Measurements from ENCODE around the gene CCDC34.
"Not testable (repeated sequence)": the region's sequence is repeated elsewhere in the genome, so short reads cannot be mapped to it uniquely, and the experiment has no call there.

CCDC34 gene

DNA sequence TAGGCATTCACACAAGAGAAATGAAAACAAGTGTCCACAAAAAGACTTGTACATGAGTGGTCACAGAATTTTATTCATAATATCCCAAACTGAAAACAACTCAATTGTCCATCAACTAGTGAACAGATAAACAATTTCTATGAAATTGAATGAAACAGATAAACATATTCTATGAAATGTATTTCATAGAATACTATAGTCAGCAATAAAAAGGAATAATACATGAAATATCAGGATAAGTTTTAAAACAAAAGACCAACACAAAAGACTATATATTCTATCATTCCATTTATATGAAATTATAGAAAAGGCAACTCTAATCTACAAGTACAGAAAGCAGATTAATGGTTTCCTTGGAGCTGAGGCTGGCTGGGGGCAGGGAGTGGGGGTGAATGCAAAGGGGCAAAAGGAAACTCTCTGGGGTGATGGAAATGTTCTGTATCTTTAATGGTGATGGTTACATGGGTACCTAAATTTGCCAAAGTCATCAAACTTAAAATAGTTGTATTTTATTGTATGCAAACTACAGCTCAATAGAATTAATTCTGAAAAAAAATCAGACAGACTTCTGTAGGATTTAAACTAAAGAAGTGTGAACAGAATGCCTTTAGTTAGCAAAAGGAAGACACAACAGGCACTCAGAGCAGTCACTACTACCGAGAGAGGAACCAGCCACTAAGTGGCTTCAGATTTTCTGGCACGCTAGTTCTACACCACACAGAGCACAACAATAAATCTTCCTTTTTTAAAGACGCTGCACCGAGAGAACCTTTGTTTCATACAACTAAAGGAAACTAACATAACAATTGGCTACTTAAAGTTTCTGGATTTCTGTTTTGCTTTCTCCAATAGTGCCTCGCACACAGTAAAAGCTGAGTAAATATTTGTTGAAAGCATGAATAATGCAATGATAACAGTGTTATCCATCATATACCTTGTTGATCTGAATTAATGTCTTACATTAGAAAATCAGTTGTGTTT is 15.4 kb downstream of the CCDC34 start:
- no peak for DNase-seq (ENCODE audit: extremely low read depth, low read depth)
- TF ChIP-seq, protein P1, sequence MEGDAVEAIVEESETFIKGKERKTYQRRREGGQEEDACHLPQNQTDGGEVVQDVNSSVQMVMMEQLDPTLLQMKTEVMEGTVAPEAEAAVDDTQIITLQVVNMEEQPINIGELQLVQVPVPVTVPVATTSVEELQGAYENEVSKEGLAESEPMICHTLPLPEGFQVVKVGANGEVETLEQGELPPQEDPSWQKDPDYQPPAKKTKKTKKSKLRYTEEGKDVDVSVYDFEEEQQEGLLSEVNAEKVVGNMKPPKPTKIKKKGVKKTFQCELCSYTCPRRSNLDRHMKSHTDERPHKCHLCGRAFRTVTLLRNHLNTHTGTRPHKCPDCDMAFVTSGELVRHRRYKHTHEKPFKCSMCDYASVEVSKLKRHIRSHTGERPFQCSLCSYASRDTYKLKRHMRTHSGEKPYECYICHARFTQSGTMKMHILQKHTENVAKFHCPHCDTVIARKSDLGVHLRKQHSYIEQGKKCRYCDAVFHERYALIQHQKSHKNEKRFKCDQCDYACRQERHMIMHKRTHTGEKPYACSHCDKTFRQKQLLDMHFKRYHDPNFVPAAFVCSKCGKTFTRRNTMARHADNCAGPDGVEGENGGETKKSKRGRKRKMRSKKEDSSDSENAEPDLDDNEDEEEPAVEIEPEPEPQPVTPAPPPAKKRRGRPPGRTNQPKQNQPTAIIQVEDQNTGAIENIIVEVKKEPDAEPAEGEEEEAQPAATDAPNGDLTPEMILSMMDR (IDR thresholded peaks at IDR 0.05; ENCODE audit: low read depth, low read length), result no peak

DNA sequence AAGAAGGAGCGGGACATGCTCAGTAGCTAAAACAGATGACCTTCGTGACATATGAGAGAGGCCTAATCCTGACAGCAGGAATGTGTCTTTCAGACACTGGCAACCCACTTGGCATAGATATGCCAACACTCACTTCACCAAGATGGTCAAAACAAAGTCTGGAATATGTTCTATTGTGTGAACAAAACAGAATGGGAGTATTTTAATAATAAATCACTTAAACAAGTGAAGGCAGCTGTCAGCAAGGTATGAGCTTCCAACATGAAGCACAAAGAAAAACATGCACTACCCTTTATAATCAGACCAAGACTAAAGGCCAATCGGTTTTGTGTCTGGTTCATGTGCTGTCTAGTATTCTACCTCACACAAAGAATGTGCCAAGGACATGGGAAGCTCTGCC is 23.1 kb downstream of the CCDC34 start:
- TF ChIP-seq, protein P1 (IDR thresholded peaks at IDR 0.05; ENCODE audit: low read depth, low read length), result no peak
- no peak for DNase-seq (ENCODE audit: extremely low read depth, low read depth)

DNA sequence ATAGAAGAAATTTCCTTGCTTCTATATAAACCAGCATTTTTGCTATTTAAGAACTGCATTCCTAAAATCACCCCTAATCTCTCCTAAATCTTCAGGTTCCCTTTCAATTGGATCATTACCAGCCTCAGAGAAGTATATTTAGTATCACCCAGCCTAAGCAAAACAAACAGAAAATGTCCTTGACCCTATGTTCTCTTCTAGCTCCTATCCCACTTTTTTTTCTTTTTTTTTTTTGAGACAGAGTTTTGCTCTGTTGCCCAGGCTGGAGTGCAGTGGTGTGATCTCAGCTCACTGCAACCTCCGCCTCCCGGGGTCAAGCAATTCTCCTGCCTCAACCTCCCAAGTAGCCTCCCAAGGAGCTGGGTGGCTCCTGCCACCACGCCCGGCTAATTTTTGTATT is 28.3 kb downstream of the CCDC34 start:
- not testable (repeated sequence) for DNase-seq (ENCODE audit: extremely low read depth, low read depth)

DNA sequence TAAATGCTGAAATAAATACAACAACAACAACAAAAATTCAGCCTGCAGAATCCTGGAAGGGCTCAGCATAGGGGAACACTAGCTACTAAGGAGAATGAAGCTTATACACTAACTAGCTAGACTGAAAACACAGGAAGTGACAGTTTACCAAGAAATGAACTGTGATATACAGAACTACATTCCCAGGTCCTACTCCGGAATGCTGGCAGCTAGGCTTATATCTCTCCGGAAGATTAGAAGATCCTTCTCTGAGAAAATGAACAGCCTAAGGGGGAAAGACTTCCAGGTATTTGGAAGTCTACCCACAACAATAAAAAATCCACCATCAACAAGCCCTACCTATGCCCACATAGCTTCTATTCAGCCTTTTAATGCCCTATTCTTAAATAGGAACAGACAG is 31.0 kb downstream of the CCDC34 start:
- DNase-seq (ENCODE audit: extremely low read depth, low read depth), result no peak
- TF ChIP-seq, protein P1 (IDR thresholded peaks at IDR 0.05; ENCODE audit: low read depth, low read length), result no peak

DNA sequence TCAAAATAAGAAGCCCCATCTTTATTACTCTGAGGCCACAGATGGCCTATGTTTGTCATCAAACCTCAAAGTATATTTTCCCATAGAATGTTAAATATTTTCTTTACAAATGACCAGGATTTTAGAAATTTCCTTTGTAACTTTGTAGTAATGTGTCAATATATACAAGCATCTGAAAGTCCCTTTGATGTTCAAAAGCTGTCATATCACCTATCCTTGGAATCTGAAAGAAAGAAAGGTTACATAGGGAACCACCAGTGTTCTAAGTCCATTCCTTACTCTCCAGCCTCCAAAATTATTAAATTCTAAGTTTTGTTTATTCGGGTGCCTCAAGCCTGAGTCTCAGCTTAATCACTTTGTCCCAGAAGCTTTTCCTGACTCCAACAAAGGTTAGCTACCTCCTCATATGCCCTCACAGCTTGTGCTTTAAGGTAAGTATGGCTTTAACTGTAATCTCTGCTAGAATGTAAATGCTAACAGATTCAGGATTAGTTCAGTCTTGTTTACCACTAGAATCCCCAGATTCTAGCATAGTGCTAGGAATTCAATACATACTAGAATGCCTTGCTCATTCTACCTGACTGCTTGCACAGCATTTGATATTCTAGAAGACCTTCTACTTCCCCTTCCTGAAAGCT is 32.3 kb downstream of the CCDC34 start:
- no peak for DNase-seq (ENCODE audit: extremely low read depth, low read depth)
- TF ChIP-seq, protein P1 (IDR thresholded peaks at IDR 0.05; ENCODE audit: low read depth, low read length), result no peak

DNA sequence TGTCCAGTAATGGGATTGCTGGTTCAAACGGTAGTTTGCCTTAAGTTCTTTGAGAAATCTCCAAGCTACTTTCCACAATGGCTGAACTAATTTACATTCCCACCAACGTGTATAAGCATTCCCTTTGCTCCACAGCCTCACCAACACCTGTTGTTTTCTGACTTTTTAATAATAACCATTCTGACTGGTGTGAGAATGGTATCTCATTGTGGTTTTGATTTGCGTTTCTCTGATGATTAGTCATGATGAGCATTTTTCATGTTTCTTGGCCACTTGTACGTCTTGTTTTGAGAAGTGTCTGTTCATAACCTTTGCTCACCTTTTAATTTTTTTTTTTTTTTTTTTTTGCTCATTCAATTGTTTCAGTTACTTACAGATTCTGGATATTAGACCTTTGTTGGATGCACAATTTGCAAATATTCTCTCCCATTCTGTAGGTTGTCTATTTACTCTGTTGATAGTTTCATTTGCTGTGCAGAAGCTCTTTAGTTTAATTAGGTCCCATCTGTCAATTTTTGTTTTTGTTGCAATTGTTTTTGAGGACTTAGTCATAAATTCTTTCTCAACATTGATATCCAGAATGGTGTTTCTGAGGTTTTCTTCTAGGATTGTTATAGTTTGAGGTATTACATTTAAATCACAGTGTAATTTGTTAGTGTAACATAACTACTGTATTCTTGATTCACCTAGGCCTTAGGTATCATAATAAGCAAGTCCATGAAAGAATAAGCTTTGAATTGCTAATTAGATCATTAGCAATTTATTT is 33.0 kb downstream of the CCDC34 start:
- no peak for DNase-seq (ENCODE audit: extremely low read depth, low read depth)
- TF ChIP-seq, protein P1 (IDR thresholded peaks at IDR 0.05; ENCODE audit: low read depth, low read length), result no peak

DNA sequence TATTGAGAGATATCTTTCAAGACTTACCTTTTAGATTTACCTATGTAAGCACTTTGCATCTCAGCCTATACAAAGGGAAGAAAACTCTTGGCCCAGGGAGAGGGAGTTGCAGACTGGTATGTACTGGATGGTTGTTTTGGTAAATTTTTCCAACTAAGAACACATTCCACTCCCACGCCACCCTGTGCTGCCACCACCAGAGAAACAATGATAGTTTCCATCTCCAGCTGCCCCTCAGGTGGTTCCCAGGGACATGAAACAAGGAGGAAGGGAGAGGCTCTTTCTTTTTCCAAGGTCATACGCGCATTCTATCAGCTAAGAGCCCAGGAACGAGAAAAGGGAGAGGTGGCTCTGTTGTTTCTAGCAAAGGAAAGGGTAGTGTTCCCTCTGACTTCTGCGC is 34.4 kb downstream of the CCDC34 start:
- TF ChIP-seq, protein P1 (IDR thresholded peaks at IDR 0.05; ENCODE audit: low read depth, low read length), result no peak
- no peak for DNase-seq (ENCODE audit: extremely low read depth, low read depth)

DNA sequence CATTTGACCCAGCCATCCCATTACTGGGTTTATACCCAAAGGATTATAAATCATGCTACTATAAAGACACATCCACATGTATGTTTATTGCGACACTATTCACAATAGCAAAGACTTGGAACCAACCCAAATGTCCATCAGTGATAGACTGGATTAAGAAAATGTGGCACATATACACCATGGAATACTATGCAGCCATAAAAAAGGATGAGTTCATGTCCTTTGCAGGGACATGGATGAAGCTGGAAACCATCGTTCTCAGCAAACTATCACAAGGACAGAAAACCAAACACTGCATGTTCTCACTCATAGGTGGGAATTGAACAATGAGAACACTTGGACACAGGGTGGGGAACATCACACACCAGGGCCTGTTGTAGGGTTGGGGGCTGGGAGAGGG is 36.0 kb downstream of the CCDC34 start:
- not testable (repeated sequence) for DNase-seq (ENCODE audit: extremely low read depth, low read depth)

DNA sequence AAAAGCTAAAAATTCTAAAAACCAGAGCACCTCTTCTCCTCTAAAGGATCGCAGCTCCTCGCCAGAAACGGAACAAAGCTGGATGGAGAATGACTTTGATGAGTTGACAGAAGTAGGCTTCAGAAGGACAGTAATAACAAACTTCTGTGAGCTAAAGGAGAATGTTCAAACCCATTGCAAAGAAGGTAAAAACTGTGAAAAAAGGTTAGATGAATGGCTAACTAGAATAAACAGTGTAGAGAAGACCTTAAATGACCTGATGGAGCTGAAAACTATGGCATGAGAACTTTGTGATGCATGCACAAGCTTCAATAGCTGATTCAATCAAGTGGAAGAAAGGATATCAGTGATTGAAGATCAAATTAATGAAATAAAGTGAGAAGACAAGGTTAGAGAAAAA is 40.8 kb downstream of the CCDC34 start:
- not testable (repeated sequence) for DNase-seq (ENCODE audit: extremely low read depth, low read depth)

DNA sequence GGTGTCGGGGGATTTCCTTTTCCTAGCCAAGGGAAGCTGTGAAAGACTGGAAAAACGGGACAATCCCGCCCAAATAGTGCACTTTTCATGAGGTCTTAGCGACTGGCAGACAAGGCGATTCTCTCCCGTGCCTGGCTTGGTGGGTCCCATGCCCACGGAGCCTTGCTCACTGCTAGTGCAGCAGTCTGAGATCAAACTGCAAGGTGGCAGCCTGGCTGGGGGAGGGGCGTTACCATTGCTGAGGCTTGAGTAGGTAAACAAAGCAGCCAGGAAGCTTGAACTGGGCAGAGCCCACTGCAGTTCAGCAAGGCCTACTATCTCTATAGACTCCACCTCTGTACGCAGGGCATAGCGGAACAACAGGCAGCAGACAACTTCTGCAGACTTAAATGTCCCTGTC is 41.7 kb downstream of the CCDC34 start:
- not testable (repeated sequence) for DNase-seq (ENCODE audit: extremely low read depth, low read depth)

All from AG09319 (cell line).